Middle frontal gyrus (tissue), 1 donor: ENCODE data around the gene BDP1.
"Not testable (repeated sequence)": the region's sequence is repeated elsewhere in the genome, so short reads cannot be mapped to it uniquely, and the experiment has no call there.

Experiments
- DNase-seq: peaks from one replicate; pipeline ENCODE4 v3.0.0-alpha.2; 2015; ENCODE audit warnings: low spot score; ENCODE audit errors: extremely low spot score

BDP1 gene, protein sequence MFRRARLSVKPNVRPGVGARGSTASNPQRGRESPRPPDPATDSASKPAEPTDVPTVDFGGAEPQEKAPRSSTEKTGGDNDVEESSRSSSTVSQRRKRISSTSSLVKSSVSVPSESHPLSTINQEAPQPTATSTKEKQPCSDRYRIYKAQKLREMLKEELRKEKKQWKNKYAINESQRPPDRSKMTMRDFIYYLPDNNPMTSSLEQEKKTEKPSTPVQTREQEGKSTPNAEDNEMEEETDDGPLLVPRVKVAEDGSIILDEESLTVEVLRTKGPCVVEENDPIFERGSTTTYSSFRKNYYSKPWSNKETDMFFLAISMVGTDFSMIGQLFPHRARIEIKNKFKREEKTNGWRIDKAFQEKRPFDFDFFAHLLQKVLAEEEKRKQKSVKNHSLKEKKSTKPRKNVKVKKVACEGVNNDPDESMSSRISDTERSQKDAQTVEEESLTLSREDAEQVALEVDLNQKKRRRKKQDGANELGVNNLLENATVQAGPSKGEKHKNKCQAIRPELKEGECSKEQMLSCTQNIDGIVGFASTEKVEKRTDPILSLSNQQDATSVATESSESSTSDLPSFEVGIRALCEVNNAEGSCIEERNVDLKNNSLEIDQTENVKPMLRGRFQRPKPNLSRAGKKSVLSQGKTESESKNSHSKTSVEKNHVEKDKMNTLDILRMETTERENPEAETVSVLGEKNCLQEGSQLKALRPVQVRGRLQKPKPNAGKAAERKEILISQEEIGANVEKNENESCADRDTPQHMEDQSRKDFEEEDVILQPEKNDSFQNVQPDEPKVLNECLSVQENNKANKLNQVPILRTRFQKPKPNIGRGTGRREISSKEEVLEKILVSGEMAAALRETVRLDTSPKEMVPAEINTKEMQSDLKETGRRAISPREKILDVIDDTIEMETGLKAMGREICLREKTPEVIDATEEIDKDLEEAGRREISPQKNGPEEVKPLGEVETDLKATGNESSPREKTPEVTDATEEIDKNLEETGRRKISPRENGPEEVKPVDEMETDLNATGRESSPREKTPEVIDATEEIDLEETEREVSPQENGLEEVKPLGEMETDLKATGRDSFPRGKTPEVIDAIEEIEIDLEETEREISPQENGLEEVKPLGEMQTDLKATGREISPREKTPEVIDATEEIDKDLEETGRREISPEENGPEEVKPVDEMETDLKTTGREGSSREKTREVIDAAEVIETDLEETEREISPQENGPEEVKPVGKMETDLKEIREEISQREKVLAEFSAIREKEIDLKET (N-terminal part only)

DNA sequence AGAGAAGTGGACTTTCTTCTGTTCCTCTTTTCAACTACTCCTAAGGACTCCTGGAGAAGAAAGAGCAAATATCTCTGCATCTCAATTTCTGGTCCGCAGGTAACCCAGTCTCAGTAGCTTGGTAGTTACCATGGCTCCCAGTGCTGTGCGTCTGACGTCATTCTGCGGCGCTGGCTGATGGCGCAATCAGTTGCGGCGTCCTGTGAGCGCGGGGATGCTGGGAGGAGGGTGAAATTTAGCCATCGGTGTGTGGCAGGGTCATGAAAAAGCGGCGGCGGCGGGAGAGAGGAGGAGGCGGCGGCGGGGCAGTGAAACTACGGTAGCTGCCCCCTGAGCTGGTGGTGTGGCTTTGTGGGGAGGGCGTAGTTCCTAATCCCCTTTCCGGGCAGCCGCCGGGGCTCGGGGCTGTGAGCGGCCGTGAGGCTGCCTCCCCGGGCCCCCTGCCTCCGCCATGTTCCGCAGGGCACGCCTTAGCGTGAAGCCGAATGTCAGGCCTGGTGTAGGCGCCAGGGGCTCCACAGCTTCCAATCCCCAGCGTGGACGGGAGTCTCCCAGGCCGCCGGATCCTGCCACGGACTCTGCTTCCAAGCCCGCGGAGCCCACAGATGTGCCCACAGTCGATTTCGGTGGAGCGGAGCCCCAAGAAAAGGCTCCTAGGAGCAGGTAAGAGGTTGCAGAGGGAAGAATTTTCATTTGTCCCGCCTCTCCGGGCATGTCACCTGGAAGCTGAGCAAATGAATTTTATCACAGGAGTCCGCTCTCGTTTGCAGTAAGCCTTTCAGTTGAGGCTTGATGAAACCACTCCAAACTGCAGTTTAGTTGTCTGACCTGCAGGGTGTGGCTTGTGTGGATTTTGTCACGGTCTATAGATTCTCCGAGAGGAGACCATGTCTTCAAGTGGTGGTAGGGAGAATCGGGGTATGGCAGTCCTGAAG lies at the start of gene BDP1:
Gene BDP1 (plus strand): TSS at position 225 of the 935 bp plus-strand sequence. CDS start 227 bp downstream, at position 452.
- DNase-seq = peak; percentile 96

DNA sequence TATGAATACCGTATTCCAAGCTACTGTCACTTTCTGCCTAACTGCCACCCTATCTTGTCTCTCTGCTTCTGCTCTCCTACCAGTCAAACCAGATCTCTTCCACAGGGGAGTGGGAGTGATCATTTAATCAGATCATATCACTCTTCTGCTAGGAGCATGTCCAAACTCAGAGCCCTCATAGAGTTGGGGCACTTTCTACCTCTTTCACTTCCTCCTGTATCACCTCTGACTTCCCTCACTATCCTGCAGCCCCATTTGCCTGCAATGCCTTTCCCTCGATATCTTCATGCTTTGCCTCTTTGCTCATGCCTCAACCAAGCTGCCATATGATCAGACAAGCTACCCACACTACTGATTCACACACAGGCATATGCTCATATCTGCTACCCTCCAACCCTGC lies 45.4 kb upstream of the BDP1 start:
- not testable (repeated sequence) for DNase-seq

DNA sequence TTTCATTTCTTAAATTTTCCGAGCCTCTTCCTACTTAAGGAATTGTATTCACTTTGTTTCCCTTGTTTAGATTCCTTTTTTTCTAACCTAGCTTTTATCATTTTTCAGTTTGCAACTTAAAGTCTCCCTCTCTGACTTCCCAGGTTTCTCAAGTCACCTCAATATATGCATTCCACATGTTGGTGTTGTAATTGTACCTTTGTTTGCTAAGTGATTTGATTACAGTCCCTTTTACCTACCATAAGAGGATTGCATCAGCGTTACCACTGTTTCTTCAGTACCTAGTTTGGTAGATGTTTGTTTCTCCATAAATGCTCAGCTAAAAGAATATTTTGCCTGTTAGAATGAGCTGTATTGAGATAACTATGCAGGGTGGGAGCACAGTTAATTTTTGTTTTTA lies 39.8 kb upstream of the BDP1 start:
- DNase-seq = not testable (repeated sequence)

DNA sequence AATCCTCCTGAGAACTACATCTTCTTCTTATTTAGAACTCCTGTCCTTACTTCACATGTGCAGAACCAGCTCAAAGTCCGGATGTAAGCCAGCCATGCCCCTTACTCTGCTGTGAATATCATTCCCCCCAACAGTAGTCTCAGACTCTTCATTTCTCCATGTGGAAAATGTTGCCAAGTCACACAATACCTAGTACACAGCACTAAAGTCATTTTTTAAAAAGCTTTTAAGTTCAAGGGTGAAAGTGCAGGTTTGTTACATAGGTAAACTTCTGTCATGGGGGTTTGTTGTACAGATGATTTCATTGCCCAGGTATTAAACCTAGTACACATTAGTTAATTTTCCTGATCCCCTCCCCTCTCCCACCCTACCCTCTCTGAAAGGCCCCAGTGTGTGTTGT lies 37.4 kb upstream of the BDP1 start:
- DNase-seq = not testable (repeated sequence)

DNA sequence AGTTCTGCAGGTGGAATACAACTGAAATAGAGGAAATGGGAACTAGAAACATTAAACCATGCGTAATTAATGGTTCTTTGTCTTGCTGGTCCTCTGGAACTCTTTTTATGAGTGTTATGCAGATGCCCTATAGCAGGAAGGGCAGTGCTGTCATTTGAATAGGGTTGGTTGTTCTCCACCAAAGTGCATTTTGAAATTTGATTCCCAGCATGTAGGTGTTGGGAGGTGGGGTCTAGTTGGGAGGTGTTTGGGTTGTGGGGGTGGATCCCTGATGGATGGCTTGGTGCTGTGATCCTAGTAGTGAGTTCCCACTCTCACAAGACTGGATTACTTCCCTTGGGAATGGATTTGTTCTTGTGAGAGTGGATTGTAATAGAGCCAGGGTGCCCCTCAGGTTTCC lies 34.2 kb upstream of the BDP1 start:
- DNase-seq = not testable (repeated sequence)

DNA sequence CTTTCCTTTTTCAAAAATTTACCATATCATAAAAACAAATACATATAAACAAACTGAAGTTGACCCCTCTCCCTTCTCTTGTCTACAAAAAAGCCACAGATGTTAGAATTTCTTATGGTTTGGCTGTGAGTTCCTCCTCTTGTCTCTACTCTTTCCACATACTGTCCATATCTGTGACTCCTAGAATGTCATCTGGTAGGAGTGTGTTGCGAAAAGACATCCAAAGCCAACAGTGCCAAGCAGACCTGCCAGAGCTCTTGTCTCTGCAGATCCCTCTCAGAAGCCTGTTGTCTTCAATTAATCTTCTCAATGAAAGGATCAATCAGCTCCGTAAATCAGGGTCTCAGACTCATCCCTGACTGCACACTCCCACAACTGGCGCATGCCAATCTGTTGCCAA lies 31.6 kb upstream of the BDP1 start:
- DNase-seq = not testable (repeated sequence)

DNA sequence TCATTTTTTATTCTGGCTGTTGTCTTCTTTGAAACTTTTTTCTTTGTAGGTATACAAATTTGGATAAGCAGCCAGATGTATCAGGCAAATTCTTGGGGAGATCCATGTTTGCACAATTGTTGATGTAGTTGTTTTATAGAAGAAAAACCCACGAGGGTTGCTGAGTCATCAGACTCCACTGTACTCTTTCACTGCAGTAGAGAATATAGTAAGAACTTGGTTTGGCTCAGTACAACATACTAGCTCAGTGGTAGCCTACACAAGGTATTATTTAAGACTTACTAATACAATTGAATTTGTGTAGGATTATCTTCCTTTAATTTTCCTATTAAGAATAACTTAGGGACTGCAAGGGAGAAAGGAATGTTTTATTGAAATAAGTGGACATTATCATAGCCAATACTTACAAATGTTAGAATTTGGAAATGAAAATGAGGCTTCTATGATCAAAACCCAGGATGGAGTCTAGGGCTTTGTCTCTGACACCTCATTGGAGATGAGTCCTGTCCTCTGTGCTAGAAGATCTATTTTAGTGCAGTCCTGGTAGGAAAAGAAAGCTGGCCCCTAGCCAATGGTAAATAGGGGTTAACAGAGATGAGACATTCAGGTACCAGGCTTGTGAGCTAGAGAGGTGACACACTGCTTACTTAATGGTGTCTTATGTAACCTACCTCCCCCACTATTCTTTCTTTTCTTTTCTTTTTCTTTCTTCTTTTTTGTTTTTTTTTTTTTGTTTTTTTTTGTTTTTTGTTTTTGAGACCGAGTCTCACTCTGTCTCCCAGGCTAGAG lies 28.6 kb upstream of the BDP1 start:
- not testable (repeated sequence) for DNase-seq

DNA sequence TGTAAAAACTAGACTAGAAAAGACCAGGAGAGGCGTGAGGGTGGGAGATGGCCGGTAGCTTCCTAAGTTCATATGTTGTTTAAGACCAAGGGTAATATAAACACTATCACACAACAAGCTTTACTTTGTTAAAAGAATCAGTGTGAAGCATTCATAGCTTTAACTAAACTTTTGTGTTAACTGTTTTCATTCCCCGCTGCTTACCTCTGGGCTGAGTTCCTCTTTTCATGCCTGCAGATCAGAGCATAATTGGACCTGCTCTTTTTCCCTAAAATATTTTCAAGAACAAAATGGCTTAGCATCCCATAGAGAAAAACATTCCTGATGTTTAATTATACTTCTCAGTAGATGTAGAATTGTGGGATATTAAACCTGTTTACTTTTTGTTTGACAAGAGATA lies 23.0 kb upstream of the BDP1 start:
- not testable (repeated sequence) for DNase-seq

DNA sequence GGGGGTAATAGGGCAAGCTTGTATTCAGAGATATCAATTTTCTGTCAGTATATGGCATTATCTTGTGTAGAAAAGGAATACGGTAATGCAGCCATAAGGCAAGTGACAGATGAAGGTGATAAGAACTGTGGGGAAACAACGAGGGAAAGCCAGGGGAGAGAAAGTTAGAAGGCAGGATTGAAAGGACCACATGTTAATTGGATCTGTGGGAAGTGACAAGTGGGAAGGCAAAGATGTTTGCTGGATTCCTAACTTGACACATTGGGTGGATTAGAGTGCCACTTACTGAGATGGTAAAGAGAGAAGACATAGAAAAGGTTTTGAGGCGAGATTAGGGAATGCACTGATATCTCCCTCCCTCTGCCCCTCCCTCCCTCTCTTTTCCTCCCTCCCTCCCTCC lies 20.6 kb upstream of the BDP1 start:
- DNase-seq = not testable (repeated sequence)

DNA sequence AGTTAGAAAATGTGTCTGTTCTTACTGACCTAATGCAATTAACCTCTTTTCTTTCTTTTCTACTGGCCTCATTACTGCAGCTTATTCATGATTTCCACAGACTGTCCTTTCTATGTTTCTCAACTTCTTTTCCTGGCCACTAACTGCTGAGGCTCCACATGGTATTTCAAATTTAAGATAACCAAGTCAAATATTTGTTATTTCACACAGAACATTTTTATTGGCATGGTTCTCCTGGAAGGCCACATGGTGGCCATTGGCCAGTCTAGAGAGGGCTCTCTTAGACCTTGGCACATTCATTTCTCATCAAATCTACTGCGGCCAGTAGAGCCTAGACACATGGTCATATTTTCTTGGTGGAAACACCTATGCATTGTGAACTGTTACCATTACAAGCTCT lies 13.9 kb upstream of the BDP1 start:
- DNase-seq = not testable (repeated sequence)

DNA sequence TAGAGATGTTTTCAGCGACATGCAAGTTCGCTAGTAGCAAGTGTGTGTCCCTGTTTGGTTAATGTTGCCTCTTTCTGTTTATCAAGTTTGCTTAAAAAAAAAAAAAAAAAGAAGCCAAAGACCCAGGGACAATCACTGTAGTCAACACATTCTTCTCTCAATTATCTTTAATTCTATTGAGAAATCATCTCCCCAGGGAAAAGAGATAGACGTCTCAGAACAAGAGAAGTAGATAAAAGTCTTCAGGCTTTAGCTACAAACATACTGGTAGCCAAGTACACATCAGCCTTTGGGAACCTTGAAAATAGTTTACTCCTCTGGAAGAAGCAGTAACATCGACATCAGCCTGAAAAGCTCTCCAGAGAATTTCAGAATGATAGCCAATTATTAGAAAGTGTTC lies 11.6 kb upstream of the BDP1 start:
- DNase-seq = not testable (repeated sequence)

DNA sequence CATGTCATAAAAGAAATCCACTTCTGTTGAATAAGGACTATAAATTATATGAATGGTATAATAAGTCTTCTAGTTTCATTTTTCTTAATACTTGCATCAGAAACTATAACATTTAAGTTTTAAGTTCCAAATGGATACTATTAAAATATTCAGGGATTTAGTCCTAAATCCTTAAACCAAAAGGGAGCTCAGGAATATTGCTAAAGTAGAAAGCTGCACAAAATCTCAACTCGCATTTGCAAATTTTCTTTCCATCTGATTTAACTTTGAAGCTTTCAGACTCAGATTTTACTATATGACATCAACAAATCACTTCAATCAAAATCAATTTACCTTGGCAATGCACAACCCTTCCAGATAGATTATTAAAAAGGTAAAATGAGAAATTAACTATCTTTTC lies 10.4 kb upstream of the BDP1 start:
- DNase-seq = not testable (repeated sequence)

DNA sequence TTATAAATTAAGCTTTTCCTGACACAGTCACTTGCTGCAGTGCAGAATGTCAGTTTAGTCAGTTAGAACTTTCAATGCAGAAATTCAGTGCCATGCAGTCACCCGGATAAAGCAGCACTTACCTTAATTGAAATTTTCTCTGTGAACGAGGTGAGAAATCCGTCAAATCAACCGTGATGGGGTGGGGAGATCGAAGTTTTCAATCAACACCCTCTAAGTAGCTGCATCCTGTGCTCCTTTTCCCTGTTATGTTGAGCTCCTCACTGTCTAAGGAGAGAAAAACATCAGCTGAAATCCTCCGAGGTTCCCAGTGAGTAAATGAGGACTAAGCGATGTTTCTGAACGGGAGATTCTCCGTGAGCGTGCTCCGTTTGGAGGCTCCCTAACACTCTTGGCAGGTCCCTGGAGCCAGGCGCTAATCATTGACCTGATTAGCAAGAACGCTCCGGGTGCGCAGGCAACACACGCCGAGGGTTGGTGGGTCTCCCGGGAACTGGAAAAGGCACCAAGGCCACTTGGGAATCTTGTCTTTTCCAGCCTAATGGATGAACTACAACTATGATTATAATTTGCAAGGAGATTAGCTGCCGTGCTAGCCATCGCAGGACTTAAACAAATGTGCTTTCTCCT lies 9.8 kb upstream of the BDP1 start:
- not testable (repeated sequence) for DNase-seq

DNA sequence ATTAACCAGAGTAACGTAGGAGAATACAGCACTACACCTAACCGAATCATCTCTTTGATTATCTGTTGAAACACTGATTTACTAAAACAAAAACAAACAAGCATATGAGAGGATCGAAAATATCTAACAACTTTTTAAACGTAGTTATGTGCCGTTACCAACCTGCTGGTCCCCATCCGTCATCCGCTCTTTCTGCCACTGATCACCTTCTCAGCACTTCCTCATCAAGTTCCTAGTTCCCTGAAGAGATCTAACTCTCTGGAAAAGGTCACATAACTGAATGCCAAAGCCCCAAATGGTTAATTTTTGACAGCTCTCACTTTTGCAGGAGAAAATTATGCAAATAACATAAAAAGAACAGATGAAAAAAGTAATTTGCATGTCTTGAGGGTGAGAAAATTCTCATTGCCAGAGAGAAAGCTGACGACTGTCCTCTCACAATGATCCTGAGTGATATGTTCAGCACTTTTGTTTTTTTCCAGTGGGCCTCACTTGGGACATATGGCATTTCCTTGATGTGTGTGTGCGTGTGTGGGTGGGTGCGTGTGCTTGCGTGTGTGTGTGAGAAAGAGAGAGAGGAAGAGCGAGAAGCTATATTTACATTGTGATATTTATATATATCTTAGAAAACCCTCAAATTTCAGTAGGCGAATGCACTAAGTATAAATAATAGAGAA lies 8.8 kb upstream of the BDP1 start:
- not testable (repeated sequence) for DNase-seq

DNA sequence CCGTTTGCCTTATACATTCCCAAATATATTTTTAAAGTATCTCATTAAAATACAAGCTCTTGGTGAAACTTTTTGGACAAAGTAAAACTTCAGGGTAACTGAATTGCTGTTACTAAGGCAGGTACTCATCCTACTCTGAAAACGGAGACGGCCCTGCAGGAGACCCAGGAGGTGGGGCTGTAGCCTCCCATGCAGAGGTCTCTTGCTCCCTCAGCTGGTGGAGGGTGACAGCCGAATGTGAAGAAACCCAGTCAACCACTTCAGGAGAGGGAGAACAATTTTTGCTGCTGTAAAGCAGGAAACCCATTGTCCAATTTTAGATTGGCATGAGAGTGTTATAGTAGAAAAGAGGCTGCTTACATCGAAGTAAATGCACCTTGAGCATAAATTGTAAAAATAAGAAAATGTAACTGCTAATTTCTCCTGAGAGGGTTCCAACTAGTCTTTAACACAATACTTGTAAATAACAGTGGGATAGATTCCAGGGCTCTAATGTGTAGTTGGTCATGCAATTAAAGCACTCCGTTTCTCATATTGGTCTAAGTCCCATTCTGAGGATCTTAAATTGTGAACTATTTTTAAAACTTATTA lies 8.1 kb upstream of the BDP1 start:
- DNase-seq = not testable (repeated sequence)

DNA sequence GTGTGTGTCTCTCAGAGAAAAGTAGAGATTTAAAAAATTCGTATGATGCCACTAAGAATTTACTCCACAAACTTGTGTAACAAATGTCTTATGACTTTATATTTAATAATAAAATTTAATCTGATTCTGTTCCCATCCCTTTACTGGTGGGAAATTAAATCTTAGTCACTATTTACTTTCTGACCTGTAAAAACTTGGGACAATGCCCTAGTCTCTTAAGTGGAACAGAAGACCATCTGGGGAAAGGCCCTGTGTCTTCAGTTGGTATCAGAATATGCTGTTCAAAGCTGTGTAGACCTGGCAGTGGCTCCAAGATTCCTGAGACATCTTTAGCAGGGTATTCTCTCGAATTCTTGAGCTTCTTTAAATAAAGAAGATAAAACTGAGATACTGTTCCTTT lies 2.6 kb upstream of the BDP1 start:
- no peak for DNase-seq

DNA sequence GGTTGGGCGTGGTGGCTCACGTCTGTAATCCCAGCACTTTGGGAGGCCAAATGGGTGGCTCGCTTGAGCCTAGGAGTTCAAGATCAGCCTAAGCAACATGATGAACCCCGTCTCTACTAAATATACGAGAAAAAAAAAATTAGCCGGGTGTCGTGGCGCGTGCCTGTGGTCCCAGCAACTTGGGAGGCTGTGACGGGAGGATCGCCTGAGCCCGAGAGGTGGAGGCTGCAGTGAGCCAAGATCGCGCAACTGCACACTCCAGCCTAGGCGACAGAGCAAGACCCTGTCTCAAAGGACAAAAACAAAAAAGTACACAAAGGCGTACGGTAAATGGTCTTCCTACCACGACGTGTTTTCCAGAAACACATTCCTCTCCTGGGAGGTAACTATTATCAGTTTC lies 538 bp upstream of the BDP1 start:
- DNase-seq = no peak

DNA sequence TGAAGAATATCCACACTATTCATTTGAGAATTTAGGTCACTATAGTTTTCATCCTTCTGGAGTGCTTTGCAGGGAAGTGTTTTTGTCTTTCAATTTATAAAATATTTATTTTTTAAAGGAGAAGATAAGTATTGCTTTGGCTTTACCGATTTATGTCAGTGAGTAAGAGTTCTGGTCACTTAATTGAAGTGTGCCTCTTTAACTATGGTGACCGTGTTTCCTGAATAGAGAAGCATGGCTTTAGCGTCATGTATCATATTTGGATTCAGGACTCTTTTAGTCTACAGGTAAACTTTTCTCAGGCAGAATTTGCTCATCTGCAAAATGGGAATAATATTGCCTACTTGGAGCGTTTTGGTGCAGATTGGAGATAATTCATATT lies 902 bp downstream of the BDP1 start:
- no peak for DNase-seq
